Ishikawa (cell line): ENCODE measurements around the gene FCMR.

Source experiments
- CEBPB ChIP-seq: IDR thresholded peaks from 2 replicates; pipeline ENCODE4 v1.6.1; 2012
- NFIC ChIP-seq: IDR thresholded peaks from 2 replicates; pipeline ENCODE4 v1.6.1; 2012
- TF ChIP-seq, protein P1 (sequence below): IDR thresholded peaks from 2 replicates; pipeline ENCODE4 v1.6.1; 2012

DNA sequence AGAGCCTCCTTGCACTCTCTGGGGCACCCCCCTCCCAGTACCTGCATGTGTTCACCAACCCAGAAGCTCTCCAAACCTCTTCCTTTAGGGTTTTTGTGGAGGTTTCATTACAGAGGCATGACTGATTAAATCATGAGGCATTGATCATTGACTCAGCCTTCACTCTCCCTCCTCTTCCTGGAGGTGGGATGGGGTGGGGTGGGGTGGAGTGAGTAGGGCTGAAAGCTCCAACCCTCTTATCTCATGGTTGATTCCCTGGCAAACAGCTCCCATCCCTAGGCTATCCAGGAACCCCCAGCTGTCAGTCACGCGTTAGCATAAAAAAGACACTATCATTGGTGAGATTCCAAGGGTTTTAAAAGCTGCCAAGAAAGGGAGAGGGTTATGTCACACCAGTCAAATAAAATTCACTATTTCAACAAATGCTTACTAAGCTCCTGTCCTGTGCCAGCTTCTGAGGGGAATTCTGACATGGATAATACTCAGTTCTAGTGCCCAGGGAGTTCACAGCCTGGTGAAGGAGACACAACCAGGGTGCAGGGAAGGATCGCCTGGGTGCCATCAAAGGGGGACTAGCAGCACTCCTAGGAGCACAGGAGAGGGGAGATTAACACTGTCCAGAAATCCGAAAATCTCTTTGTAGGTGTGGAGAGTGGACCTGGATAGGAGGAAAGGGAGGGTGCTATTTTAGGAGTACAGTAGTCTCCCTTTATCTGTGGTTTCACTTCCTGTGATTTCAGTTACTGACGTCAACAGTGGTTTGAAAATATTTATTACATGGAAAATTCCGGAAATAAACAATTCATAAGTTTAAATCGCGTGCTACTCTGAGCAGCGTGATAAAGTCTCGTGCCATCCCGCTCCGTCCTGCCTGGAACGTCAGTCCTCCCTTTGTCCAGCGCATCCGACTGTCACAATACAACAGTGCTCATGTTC is 31.3 kb downstream of the FCMR start:
- TF ChIP-seq, protein P1, sequence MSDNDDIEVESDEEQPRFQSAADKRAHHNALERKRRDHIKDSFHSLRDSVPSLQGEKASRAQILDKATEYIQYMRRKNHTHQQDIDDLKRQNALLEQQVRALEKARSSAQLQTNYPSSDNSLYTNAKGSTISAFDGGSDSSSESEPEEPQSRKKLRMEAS, result no peak
- TF ChIP-seq CEBPB (no peak), NFIC (no peak)
